Cortex of kidney (tissue), 1 donor: ENCODE measurements around the gene ITGB4.

Experiments used
- DNase-seq: peaks from one replicate; lab custom pipeline; 2025; lab: John Stamatoyannopoulos, UW

The ITGB4 gene

GRCh38 chr17:75791254-75791653 is 70.0 kb downstream of the ITGB4 start:
- DNase-seq, result no peak

GRCh38 chr17:75793460-75793859 is 72.2 kb downstream of the ITGB4 start:
- DNase-seq, result no peak

- no peak for DNase-seq
These were observed 74.8 kb downstream of the ITGB4 start for GRCh38 chr17:75795820-75796607.

GRCh38 chr17:75799402-75799801 is 78.1 kb downstream of the ITGB4 start:
- no peak for DNase-seq

GRCh38 chr17:75803883-75804282 is 82.6 kb downstream of the ITGB4 start:
- no peak for DNase-seq

- no peak for DNase-seq
These were observed 85.7 kb downstream of the ITGB4 start for GRCh38 chr17:75806822-75807500.
